ENCODE data around the gene HAPSTR1. TPM values are rescaled to one million over a fixed set of nuclear protein-coding genes. Genes with fewer than 3 reads are reported as not detected.
"Not testable (repeated sequence)": the region's sequence is repeated elsewhere in the genome, so short reads cannot be mapped to it uniquely, and the experiment has no call there.

Gene HAPSTR1
- total RNA-seq, result 10 to 100 TPM; 23.6 to 34.8 (median 28.3) TPM
- long read RNA-seq, result 0 reads

GRCh38 chr16:9090960-9091866, at the start of gene HAPSTR1:
Gene HAPSTR1, plus strand, starts transcription at chr16:9091644. Its CDS starts 401 bp downstream, at chr16:9092045.
- Histone ChIP-seq H3K27ac (peak within 1 kb of the TSS; percentile 97 to 98 (median 97)), H3K36me3 (peaks cover 0 to 11% (median under 1%) of the 10 kb centered on the region in 4 donors), H3K4me3 (peak within 1 kb of the TSS; percentile 79 to 82 (median 80)), H3K4me1 (peaks cover 0 to 36% (median 14%) of the 10 kb centered on the region in 4 donors), H3K27me3 (no peaks in the 10 kb centered on the region), H3K9me3 (no peaks in the 10 kb centered on the region)
- intact Hi-C loops (cut with DNase I), result no loop called here
- TF ChIP-seq POLR2A (IDR thresholded peaks at IDR 0.05) (peak; percentile 99), CTCF (IDR thresholded peaks at IDR 0.05) (no peak)
- ATAC-seq, result peak; percentile 89 to 96 (median 91)
- peak; percentile 100 for DNase-seq
- WGBS (ENCODE audit: insufficient coverage, low coverage, low lambda C conversion rate, missing lambda C conversion rate), result under 1% methylated on average over 22 of the region's 79 CpGs

- intact Hi-C loops (cut with DNase I), result no loop called here
- Histone ChIP-seq H3K36me3 (no peaks in the 10 kb centered on the region), H3K4me3 (no peak overlapping the region), H3K27me3 (no peaks in the 10 kb centered on the region), H3K9me3 (no peaks in the 10 kb centered on the region), H3K27ac (no peak overlapping the region), H3K4me1 (peaks cover 0 to 8% (median 2%) of the 10 kb centered on the region in 4 donors)
- no peak for ATAC-seq
- no peak for DNase-seq
- 54% methylated on average over 4 of the region's 5 CpGs for WGBS (ENCODE audit: insufficient coverage, low coverage, low lambda C conversion rate, missing lambda C conversion rate)
- TF ChIP-seq POLR2A (IDR thresholded peaks at IDR 0.05) (no peak), CTCF (IDR thresholded peaks at IDR 0.05) (no peak)
Measured at GRCh38 chr16:9042533-9042932, 48.9 kb upstream of the HAPSTR1 start.

GRCh38 chr16:9042964-9043680, 48.3 kb upstream of the HAPSTR1 start:
- no peaks in the 10 kb centered on the region for H3K9me3 ChIP-seq
- H3K36me3 ChIP-seq, result no peaks in the 10 kb centered on the region
- H3K4me3 ChIP-seq, result no peak overlapping the region
- H3K27me3 ChIP-seq, result no peaks in the 10 kb centered on the region
- intact Hi-C loops (cut with DNase I), result no loop called here
- DNase-seq (no peak), ATAC-seq (no peak)
- peaks cover 0 to 14% (median 4%) of the 10 kb centered on the region in 4 donors for H3K4me1 ChIP-seq
- 83% methylated on average over 14 of the region's 15 CpGs for WGBS (ENCODE audit: insufficient coverage, low coverage, low lambda C conversion rate, missing lambda C conversion rate)
- no peak overlapping the region for H3K27ac ChIP-seq
- TF ChIP-seq CTCF (IDR thresholded peaks at IDR 0.05), result no peak

GRCh38 chr16:9045562-9045961, 45.9 kb upstream of the HAPSTR1 start:
- H3K27ac ChIP-seq; intact Hi-C loops (cut with DNase I); ATAC-seq; H3K4me3 ChIP-seq; H3K9me3 ChIP-seq; DNase-seq; H3K36me3 ChIP-seq; H3K27me3 ChIP-seq: not testable (repeated sequence)
- no CpG with 5 or more reads among the region's 3 CpGs for WGBS (ENCODE audit: insufficient coverage, low coverage, low lambda C conversion rate, missing lambda C conversion rate)
- H3K4me1 ChIP-seq, result peaks cover 0 to 26% (median 6%) of the 10 kb centered on the region in 4 donors

GRCh38 chr16:9046667-9047055, 44.8 kb upstream of the HAPSTR1 start:
- no peak for ATAC-seq
- intact Hi-C loops (cut with DNase I), result no loop called here
- Histone ChIP-seq H3K27me3 (no peaks in the 10 kb centered on the region), H3K36me3 (no peaks in the 10 kb centered on the region), H3K4me3 (no peak overlapping the region), H3K9me3 (no peaks in the 10 kb centered on the region), H3K4me1 (peaks cover 0 to 26% (median 6%) of the 10 kb centered on the region in 4 donors), H3K27ac (no peak overlapping the region)
- TF ChIP-seq POLR2A (IDR thresholded peaks at IDR 0.05), result no peak
- DNase-seq, result no peak
- WGBS (ENCODE audit: insufficient coverage, low coverage, low lambda C conversion rate, missing lambda C conversion rate), result 100% methylated on average over 1 of the region's 1 CpG

Measured in right lobe of liver (tissue), 6 donors.